ENCODE results near the gene ZNF423. TPM values are rescaled to one million over a fixed set of nuclear protein-coding genes. Genes with fewer than 3 reads are reported as not detected.

ZNF423 gene
- total and polyA plus RNA-seq, 2 experiments from 2014 or later: 14.9 to 41.8 TPM

GRCh38 chr16:49550666-49551065 is 305.2 kb downstream of the ZNF423 start (continued):
- TF ChIP-seq ZNF462 (CRISPR knock-in tag; IDR thresholded peaks at IDR 0.05): no peak

GRCh38 chr16:49550140-49550539 is 305.8 kb downstream of the ZNF423 start:
- Histone ChIP-seq H3K27me3 (ENCODE audit: insufficient read depth) (no peaks in the 10 kb centered on the region), H4K20me1 (replicated peaks; ENCODE audit: insufficient read depth) (no peaks in the 10 kb centered on the region; the same call in 1 of the 2 replicates), H3K79me2 (replicated peaks; ENCODE audit: insufficient read depth) (no peaks in the 10 kb centered on the region), H3F3A (replicated peaks; ENCODE audit: low read depth) (no peaks in the 10 kb centered on the region), H3K4me3 (no peak overlapping the region), H3K36me3 (ENCODE audit: insufficient read depth) (no peaks in the 10 kb centered on the region), H2AFZ (no peak overlapping the region), H3K27ac (ENCODE audit: low read depth) (no peak overlapping the region), H3K4me1 (ENCODE audit: insufficient read depth) (peaks cover 9% of the 10 kb centered on the region; the same call in 1 of the 2 replicates), H3K9me2 (ENCODE audit: insufficient read depth) (no peaks in the 10 kb centered on the region), H3K4me2 (no peak overlapping the region)
- H3K4me1 Mint-ChIP-seq: peaks cover 39% of the 10 kb centered on the region
- ATAC-seq (no peak), DNase-seq (ENCODE audit: low spot score) (no peak)
- H3K27me3 Mint-ChIP-seq (ENCODE audit: insufficient read depth, low read depth, poor library complexity): peaks cover 2% of the 10 kb centered on the region
- H3K4me3 Mint-ChIP-seq: no peak overlapping the region
- H3K36me3 Mint-ChIP-seq (ENCODE audit: low read depth): no peaks in the 10 kb centered on the region
- no peak overlapping the region for H3K27ac Mint-ChIP-seq
- H3K9me3 Mint-ChIP-seq: no peaks in the 10 kb centered on the region
- TF ChIP-seq JUNB (IDR thresholded peaks at IDR 0.05; ENCODE audit: unreplicated experiment) (no peak), CREB1 (CRISPR knock-in tag; IDR thresholded peaks at IDR 0.05; ENCODE audit: low read depth) (no peak), CTCF (conservative IDR thresholded peaks at IDR 0.05; ENCODE audit: low read depth in 2 of 2) (no peak), ZNF114 (CRISPR knock-in tag; IDR thresholded peaks at IDR 0.05) (no peak), ZNF462 (CRISPR knock-in tag; IDR thresholded peaks at IDR 0.05) (no peak), EZH2phosphoT487 (IDR thresholded peaks at IDR 0.05; ENCODE audit: unreplicated experiment) (no peak), NANOG (IDR thresholded peaks at IDR 0.05; ENCODE audit: borderline replicate concordance) (no peak)
